SHP77 treated with DMSO at 0.1 percent for 48 hours (cell line): ENCODE results near the gene MELTF.

ENCODE experiments used
- DNase-seq: peaks from one replicate; lab custom pipeline; 2025; lab: John Stamatoyannopoulos, UW

MELTF gene

GRCh38 chr3:197008436-197009209 is 21.0 kb downstream of the MELTF start:
- DNase-seq: no peak

DNA sequence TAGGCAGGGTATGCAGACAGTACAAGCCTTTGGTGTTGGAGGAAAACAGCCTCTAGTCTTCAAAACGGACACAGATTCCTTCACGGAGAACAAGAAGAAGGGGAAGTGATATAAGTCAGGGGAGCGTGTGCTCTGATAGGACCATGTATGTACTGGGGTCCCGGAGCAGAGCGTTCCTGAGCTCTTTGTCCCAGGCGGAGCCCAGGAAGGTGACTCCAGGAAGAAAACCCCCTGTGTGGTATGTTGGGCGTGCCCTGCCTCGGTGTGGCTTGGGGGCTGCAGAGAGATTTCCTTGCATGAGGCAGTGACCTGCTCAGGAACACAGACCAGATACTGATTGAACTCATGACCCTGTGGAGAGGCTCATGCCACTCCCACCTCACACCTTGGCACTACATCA is 21.7 kb downstream of the MELTF start:
- no peak for DNase-seq

DNA sequence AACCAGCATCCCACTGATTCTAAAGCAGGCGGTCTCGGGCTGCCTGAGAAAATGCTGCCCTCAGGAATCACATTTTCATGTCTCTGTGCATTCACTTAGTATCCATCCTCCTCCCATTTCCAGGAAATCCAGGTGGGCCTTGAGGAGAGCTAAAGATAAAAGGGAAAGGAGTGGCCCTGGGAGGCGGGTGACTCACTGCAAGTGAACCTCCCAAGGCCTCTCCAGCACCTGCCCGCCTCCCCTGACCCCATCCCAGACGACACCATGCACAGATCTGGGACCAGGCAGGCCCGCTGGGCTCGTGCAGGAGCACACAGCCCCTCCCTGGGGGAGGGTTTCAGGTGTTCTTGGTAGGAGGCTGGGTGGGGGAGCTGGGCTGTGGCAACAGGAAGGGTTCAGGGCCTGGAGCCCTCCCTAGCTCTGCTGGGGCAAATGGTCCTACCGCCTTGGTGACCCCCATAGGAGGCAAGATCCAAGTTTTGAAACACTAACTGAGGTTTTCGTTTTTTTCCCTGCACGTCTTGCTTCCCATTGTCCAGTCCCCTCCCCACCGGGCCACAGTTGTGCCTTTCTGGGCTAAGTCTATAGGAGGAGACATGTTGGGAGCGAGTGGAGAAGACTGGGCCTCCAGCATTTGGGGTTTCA is 22.2 kb downstream of the MELTF start:
- DNase-seq: no peak

DNA sequence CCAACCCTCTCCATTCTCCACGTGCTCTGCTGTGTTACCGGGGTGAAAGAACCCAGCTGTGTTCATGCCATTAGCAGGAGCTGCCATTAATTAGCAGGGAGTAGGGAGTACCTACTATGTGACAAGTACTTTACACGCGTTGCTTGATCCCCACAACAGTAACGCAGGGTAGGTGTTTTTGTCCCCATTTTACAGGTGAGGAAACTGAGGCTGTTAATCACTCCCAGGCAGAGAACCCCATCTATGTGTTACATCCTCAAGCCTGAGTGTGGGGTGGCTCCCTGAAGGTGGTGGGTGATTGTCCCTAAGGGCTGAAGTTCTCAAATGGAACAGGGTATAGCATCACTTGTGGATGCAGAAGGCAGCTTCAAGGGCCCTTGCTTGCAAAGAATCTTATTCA is 22.8 kb downstream of the MELTF start:
- DNase-seq: no peak

GRCh38 chr3:197006446-197006845 is 23.2 kb downstream of the MELTF start:
- no peak for DNase-seq

DNA sequence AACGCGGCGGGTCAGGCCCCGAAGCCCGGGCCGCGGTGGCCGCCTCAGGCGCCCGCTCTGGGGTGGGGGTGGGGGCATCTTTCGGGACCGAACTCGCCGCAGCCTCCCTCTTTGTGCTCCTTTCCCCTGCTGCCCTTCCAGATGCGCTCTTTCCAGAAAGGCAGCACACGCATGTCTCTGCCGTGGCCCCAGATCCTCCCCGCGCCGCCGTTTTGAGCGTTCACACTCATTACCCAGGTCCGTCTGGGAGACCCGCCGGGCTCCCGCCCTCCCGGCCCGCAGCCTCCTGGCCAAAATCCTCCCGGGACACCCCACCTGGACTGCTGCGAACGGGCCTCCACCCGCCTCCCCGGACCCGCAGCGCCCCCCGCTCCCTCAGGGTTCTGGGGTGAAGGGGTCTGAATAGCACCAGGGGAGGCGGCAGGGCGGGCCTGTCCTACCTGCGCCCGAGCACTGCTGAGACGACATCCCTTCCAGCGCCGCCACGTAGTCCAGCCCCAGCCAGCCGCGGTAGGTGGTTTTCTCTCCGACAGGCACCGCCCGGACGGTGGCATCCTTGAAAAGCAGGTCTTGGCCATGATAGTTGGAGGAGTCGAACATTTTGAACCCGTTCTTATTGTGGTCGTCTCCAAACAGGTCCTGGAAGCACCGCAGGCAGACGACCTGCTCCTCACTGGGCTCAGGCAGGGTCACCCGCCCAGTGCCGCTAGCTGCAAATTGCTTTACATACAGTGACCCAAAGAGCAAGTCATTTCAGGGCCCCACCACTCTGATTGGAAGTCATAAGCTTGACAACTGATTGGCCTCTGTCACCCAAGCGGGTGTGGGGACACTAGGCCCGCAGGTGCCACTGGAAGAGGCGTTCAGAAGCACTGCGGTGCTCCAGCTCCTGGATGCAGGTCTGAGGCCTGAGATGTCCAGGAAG is 25.9 kb downstream of the MELTF start:
- no peak for DNase-seq

DNA sequence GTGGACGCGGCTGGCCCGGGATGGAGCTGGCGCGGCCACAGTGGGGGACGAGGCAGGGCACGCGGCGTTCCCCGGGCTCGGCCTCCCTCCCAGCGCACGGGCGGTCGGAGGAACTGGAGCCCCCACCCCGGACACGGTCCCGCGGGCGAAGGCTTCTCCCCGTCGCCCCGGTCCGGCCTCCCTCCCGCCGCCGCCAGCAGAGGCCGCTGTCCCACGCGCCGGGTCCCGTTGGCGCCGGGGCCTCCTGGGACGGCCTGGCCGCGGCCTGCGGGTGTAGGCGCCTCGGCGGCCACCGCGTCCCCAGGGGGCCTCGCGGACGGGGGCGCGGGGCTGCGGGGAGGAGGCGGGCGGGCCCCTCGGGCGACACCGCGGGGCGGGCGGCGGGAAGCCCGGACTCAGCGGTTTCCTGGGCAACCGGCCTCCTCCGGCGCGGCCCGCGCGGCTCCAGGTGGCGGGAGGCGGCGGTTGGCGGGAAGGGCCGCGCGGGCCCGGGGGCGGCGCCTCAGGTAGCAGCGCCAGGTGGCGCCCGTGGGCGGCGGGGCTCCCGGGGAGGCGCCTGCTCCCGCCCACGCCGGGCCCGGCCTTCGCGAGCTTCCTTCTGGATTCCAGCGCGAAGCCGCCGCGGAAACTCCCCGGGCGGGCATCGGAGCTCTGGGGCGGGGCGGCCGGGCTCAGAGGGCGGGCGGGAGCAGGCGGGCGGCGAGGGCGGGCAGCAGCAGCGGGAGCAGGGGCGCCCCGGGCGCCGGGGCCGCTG is 26.7 kb downstream of the MELTF start:
- DNase-seq: no peak

- no peak for DNase-seq
Observed at GRCh38 chr3:197001972-197002700, 27.5 kb downstream of the MELTF start.

DNA sequence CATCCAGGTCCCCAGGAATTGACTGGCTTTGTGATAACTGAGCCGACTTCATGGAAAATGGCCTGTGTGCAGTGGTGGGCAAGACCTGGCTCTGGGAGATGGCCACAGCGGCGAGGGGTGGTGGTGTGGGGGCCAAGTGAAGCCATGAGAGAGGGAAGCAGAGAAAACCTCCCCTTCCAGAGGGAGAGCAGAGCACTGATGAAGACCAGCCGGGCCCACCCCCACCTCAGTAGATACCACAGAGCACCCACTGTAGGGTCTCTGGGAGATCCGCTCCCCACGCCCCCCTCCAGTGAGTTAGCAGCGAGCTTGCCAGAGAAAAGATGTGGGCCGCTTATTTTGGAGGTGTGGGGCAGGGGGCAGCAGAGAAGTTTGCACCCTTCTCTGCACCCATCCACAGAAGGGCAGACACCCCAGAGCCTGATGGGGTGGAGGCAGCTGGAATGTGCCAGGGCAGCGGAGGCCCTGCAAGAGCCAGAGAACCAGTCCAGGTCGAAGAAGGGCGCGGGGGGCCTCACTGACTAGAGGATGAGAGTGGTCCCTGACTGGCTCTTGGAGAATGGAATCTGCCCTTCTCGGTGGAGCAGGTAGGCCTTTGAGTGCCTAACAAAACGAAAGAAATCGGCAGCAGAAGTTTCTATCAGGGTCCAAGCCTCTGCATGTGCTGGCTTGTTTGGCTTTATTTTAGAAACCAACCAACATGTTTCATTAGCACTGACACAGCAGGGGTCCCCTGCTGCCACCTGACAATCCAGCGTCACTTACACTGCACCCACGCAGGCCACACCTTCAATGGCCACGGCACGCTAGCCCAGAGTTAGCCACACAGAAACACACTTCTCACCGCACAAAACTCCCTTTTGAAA is 28.3 kb downstream of the MELTF start:
- no peak for DNase-seq

GRCh38 chr3:197000211-197000610 is 29.4 kb downstream of the MELTF start:
- DNase-seq: no peak

GRCh38 chr3:196998966-196999760 is 30.5 kb downstream of the MELTF start:
- DNase-seq: no peak

- no peak for DNase-seq
Observed at GRCh38 chr3:196997311-196997710, 32.3 kb downstream of the MELTF start.

DNA sequence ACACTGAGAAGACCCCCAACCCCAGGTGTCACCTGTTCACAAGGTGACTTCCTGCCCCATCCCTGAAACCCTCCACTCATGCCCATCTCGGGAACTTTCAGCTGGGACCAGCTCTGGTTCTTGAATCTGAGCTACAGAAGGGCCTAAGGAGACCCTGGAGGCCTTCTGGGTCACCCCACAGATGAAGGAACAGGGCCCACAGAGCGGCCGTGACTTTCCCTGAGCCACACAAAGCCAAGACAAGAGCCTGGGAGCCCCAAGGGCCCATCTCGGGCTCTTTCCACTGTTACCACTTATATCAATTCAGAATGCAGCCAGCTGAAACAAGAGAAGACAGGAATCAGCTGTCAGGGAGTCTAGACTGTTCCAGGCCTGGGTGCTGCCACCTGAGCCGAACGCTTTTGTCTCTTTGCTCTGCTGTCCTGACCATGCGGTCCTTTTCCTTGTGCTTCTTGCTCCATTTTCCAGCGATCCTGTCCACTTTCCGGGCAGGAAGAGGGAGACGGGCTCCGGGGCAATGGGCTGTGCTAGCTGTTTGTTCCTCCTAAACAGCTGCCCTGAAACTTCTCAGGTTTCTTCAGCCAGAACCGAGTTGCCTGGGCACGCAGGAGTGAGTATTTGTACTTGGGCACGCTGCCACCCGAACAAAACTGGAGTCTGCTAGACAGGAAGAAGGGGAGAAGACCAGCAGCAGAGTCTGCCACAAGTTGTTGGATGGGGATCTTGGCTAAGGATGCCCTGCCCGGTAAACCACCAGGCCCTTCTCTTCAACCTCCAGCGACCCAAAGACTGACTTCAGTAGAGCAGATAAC is 33.0 kb downstream of the MELTF start:
- DNase-seq: no peak

- no peak for DNase-seq
Observed at GRCh38 chr3:196995646-196996355, 33.8 kb downstream of the MELTF start.

DNA sequence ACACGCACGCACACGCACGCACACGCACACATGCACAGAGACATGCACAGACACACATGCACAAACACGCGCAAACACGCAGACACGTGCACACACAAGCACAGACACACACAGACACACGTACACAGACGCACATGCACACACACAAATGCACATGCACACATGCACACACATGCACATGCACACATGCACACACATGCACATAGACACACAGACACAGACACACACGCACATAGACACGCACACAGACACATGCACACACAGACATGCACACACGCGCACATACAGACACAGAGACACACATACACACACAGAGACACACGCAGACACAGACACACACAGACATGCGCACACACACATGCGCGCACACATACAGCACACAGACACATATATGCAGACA is 34.6 kb downstream of the MELTF start:
- no peak for DNase-seq

DNA sequence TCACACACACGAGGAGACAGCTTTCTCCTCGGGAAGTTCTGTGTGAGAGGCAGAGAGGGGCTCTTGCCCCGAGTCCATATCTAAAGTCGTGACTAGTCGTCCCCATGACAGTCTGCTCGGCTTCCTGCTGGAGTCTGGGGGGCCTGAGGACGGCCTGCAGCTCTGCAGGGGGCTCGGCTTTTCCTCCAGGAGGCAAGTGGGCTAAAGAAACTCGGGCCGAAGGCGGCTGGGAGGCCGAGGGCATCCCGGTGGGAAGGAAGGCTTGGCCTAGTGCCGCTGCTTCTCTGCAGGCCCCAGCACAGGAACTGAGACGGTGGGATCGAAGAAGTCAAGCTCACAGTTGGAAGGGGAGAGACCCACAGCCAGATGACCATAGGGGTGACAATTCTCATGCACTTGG is 35.6 kb downstream of the MELTF start:
- no peak for DNase-seq

DNA sequence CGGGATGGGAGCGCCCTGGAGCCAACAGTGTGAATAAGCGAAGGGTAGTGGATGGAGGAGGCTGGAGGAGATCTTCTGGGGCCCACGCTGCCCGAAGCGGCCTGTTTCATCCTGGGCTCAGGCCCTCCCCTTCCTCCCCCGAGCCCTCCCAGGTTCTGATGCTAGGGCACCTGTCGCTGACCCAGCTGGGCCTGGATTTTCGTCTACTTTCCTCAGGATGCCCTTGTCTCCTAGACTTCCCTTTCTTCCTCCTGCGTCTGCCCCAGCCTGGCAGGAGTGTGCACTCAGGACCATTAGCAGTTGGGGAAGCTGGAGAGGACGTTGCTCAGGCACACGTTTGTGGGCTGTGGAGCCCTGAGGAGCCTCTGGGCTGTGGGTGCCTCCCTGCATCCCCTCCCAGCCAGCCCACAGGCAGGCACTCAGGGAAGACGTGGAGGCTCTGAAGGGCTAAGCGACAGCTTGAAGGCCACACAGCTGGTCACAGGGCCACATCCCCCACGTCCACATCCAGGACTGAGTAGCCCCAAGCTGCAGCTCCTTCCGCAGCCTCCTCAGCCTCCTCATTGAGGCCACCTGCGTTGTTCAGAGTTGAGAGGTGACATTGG is 37.1 kb downstream of the MELTF start:
- DNase-seq: no peak
